Thymus (tissue), 11 donors: ENCODE data around the gene PRPS1. TPM values are rescaled to one million over a fixed set of nuclear protein-coding genes. Genes with fewer than 3 reads are reported as not detected.
"Not testable (repeated sequence)": the region's sequence is repeated elsewhere in the genome, so short reads cannot be mapped to it uniquely, and the experiment has no call there.

Source experiments
- DNase-seq, 9 donors: peaks; one replicate each; pipeline ENCODE4 v3.0.0-alpha.2; 2013; ENCODE audit warnings: low spot score in 9 of 9, low read depth in 6 of 9, missing footprints in 1 of 9
- H3K27ac ChIP-seq, 2 donors: one replicate each; pipeline ENCODE4 v1.5.1; 2013; ENCODE audit warnings: control low read depth in 1 of 2, low read depth in 1 of 2, low read length in 1 of 2, mild to moderate bottlenecking in 1 of 2, moderate library complexity in 1 of 2
- H3K27me3 ChIP-seq, 2 donors: one replicate each; pipeline ENCODE4 v1.5.1; 2013; ENCODE audit warnings: low read length in 1 of 2; ENCODE audit not compliant: control insufficient read depth in 2 of 2, insufficient read depth in 1 of 2
- H3K36me3 ChIP-seq, 2 donors: one replicate each; pipeline ENCODE4 v1.5.1; 2013; ENCODE audit warnings: low read length in 1 of 2, mild to moderate bottlenecking in 1 of 2, moderate library complexity in 1 of 2; ENCODE audit not compliant: control insufficient read depth in 2 of 2, insufficient read depth in 2 of 2
- H3K4me1 ChIP-seq, 2 donors: one replicate each; pipeline ENCODE4 v1.5.1; 2013; ENCODE audit warnings: low read length in 2 of 2; ENCODE audit not compliant: control insufficient read depth in 2 of 2, insufficient read depth in 2 of 2
- H3K4me3 ChIP-seq, 2 donors: one replicate each; pipeline ENCODE4 v1.5.1; 2013; ENCODE audit warnings: low read length in 2 of 2, control low read depth in 1 of 2, mild to moderate bottlenecking in 1 of 2
- H3K9me3 ChIP-seq, 2 donors: one replicate each; pipeline ENCODE4 v1.5.1; 2013; ENCODE audit warnings: low read length in 1 of 2, mild to moderate bottlenecking in 1 of 2; ENCODE audit not compliant: control insufficient read depth in 2 of 2, insufficient read depth in 1 of 2
- WGBS: extraction: QIAGEN DNeasy Blood & Tissue Kit; methylation state at CpG from one replicate; pipeline ENCODE4 v1.1.7; 2013; 5-methylcytosine and 5-hydroxymethylcytosine counted together
- polyA plus RNA-seq: library from polyadenylated mRNA; stranded (reverse); fragments of 200-250 nt; gene quantifications from one replicate; pipeline ENCODE4 v1.2.3, GENCODE V29; 2013
- total RNA-seq: library from RNA; stranded (reverse); fragments of 120-200 nt; gene quantifications from one replicate; pipeline ENCODE4 v1.2.4, GENCODE V29; 2013
- donor health status: healthy.

The PRPS1 gene
- total and polyA plus RNA-seq, 2 donors = 26.4 to 41.7 TPM

DNA sequence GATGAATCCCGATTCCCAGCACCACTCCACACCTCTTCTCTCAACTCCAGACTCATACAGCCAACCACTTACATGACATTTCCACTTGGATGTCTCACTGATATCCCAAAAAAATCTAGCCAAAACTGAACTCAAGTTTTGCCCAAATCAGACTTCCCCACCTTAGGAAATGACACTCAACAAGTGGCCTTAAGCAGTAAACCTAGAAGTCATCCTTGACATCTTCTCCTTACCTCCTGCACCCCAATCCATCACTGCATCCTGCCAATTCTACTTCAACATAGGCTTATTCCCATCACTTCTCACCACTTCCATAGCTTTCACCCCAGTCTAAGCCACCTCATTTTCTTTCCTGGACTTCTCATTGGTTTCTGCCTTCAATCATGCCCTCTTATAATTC lies 39.1 kb downstream of the PRPS1 start:
- Histone ChIP-seq H3K9me3 (no peaks in the 10 kb centered on the region), H3K4me1 (peaks cover 0 to 5% of the 10 kb centered on the region in 2 donors), H3K27ac (no peak overlapping the region), H3K27me3 (no peaks in the 10 kb centered on the region), H3K36me3 (no peaks in the 10 kb centered on the region), H3K4me3 (no peak overlapping the region)
- no peak for DNase-seq
- 100% methylated on average over 1 of the region's 1 CpG for WGBS

DNA sequence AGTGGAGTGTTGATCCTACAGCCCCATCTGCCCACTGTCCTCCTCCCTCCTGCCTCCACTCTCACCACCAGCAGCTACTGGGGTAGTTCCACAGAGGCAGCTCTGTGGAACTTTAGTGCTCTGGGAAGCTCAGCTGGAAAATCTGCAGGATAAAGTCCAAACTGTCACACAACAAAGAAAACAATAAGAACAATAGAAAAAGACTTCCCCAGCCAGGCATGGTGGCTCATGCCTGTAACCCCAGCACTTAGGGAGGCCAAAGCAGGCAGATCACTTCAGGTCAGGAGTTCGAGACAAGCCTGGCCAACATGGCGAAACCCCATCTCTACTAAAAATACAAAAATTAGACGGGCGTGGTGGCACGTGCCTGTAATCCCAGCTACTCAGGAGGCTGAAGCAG lies 40.4 kb downstream of the PRPS1 start:
- H3K4me1 ChIP-seq = peaks cover 2 to 16% of the 10 kb centered on the region in 2 donors
- WGBS = 94% methylated on average over 5 of the region's 5 CpGs

DNA sequence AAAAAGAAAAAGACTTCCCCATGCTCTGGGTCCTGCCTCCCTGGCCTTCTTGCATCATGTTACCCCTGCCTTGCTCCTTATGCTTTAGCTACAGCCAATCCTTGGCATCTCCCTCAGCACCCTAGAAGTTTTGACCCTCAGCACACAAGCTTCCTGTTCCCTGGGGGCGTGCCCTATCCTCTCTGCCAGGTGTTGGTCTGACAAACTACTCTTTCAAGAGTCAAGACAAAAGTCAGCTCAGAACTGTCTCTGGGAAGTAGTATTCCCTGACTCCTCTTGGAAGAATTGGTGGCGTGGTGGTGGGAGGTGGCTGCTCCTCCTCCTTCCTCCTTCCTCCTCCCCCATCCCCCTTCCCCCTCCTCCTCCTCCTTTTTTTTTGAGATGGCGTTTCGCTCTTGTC lies 41.0 kb downstream of the PRPS1 start:
- no peaks in the 10 kb centered on the region for H3K36me3 ChIP-seq
- H3K9me3 ChIP-seq = no peaks in the 10 kb centered on the region
- H3K4me3 ChIP-seq = no peak overlapping the region
- H3K27me3 ChIP-seq = no peaks in the 10 kb centered on the region
- WGBS = 58% methylated on average over 4 of the region's 4 CpGs
- H3K4me1 ChIP-seq = peaks cover 2 to 22% of the 10 kb centered on the region in 2 donors
- no peak overlapping the region for H3K27ac ChIP-seq
- DNase-seq = peak in 2 of 9 donors; percentile 21 to 59

More for the DNA sequence above, 40.4 kb downstream of the PRPS1 start:
- not testable (repeated sequence) for DNase-seq, H3K9me3 ChIP-seq, H3K27me3 ChIP-seq, H3K4me3 ChIP-seq, H3K27ac ChIP-seq, H3K36me3 ChIP-seq

DNA sequence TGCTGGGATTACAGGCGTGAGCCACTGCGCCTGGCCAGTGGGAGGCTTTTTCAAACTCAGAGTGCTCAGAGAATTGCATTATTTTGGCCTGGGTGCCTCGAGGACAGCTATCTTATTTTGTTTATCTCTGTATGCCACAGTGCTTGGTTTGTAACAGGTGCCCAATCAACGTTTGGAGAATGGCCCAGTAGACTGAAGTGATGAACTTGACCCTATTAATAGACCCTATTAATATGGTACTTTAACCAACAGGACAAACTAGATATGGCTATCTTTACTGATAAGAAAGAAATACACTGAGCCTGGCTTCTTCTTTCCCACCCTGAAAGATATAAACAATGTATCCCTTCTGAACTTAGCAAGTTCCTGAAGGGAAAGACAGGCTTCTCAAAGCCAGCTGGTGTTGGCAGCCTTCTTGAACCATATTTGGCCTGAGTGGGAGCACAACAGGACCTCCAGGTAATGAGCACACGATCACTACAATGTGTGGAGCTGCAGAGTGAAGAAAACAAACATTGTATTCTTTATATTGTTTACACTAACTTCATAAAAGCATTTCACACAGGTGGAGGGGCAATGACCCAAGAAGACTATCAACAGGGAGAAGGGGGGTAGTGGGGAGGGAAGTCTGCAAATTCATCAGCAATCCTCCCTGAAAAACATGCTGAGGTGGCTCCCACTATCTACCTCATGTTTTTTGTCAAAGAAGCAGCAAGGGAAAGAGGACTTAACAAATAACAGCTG lies 41.7 kb downstream of the PRPS1 start:
- WGBS = 88% methylated on average over 5 of the region's 5 CpGs
- no peak overlapping the region for H3K27ac ChIP-seq

DNA sequence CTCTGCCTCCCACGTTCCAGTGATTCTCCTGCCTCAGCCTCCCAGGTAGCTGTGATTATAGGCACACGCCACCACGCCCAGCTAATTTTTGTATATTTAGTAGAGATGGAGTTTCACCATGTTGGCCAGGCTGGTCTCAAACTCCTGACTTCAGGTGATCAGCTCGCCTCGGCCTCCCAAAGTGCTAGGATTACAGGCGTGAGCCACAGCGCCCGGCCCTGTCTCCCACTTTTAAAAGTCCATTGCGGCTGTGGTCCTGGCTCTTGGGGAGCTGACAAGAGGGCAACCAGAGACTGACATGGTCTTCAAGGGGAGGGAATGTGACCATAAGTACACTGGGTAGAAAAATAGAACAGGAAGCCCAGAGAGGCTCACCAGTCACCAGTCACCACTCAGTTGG lies 42.9 kb downstream of the PRPS1 start:
- not testable (repeated sequence) for H3K27me3 ChIP-seq, H3K4me3 ChIP-seq, H3K27ac ChIP-seq, DNase-seq, H3K9me3 ChIP-seq, H3K36me3 ChIP-seq
- H3K4me1 ChIP-seq = peaks cover 11 to 41% of the 10 kb centered on the region in 2 donors
- 99% methylated on average over 9 of the region's 9 CpGs for WGBS

More for the DNA sequence above, 41.7 kb downstream of the PRPS1 start:
- Histone ChIP-seq H3K36me3 (no peaks in the 10 kb centered on the region), H3K4me1 (peaks cover 3 to 30% of the 10 kb centered on the region in 2 donors), H3K9me3 (no peaks in the 10 kb centered on the region), H3K4me3 (no peak overlapping the region), H3K27me3 (no peaks in the 10 kb centered on the region)
- DNase-seq = no peak

DNA sequence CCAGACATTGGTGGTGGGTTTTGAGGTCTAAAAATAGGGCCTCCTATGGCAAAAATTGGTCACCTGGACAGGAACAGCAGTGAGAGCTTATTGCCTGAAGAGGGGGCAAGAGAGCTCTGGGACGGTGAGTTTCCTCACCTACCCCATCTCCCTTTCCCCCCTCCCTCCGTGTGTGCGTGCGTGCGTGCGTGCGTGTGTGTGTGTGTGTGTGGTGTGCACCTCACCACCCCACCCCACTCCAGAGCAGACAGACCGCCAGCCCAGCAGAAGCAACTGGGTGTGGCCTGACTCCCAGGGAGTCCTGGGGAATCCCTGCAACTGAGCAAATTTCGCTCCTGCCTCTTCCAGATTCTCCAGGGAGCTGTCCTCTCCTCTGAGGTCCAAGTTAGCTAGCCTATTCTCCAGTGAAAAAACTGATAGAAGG lies 44.7 kb downstream of the PRPS1 start:
- H3K4me1 ChIP-seq = peaks cover 16 to 56% of the 10 kb centered on the region in 2 donors
- H3K27ac ChIP-seq = peak overlapping the region; percentile 98
- WGBS = 10% methylated on average over 9 of the region's 9 CpGs
- DNase-seq = peak in 8 of 9 donors; percentile 60 to 89 (median 72)
- H3K36me3 ChIP-seq = no peaks in the 10 kb centered on the region
- peaks cover 0 to 2% of the 10 kb centered on the region in 2 donors for H3K27me3 ChIP-seq
- H3K9me3 ChIP-seq = no peaks in the 10 kb centered on the region
- H3K4me3 ChIP-seq = peak overlapping the region in 1 of 2 donors; percentile 53

DNA sequence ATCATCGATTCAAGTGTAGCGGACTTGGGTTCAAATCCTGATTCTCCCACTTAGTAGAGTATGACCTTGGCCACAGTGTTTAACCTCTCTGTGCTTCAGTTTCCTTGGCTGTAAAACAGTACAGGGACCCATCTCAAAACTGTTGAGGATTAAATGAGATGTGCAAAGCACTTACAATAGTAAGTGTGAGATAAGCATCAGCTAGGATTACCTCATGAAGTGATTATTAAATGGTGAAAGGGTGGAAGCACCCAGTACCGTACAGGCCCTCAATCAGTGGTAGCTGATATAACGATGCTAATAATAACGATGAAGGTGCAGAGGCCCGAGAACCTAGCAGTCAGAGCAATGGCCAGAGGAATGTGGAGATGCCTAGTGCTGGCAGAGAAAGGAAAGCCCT lies 45.1 kb downstream of the PRPS1 start:
- WGBS = 53% methylated on average over 6 of the region's 6 CpGs
- Histone ChIP-seq H3K4me1 (peaks cover 20 to 61% of the 10 kb centered on the region in 2 donors), H3K9me3 (no peaks in the 10 kb centered on the region), H3K36me3 (no peaks in the 10 kb centered on the region), H3K4me3 (peak overlapping the region in 1 of 2 donors; percentile 53), H3K27ac (peak overlapping the region; percentile 98), H3K27me3 (peaks cover 0 to 2% of the 10 kb centered on the region in 2 donors)
- DNase-seq = no peak

DNA sequence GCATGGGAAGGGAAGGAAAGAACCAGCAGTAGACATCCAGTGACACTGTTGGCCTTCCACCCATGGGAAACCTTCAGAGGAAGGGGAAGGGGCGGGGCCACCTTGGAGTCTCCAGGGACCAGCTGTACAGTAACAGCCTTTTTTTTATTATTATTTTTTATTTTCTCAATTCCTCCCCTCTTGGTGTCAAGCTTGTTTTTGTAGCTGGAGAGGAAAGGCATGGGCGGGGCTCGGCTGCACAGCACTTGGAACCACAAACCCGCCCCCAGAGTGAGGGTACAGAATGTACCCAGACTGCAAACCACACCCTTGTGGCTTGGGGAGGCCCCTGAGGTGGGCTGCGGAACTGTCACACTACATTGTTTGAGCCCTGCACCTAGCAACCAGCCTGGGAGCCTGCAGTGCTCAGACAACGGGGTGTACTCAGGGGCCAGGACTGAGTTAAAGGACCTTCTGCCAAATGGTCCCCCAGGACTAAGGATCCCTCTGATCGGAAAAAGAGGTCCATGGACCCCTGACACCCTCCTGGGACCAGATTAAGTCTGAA lies 45.7 kb downstream of the PRPS1 start:
- 1% methylated on average over 7 of the region's 7 CpGs for WGBS
- Histone ChIP-seq H3K4me3 (peak overlapping the region in 1 of 2 donors; percentile 53), H3K27me3 (peaks cover 0 to 2% of the 10 kb centered on the region in 2 donors), H3K27ac (peak overlapping the region; percentile 98 to 99), H3K4me1 (peaks cover 23 to 66% of the 10 kb centered on the region in 2 donors), H3K9me3 (no peaks in the 10 kb centered on the region), H3K36me3 (no peaks in the 10 kb centered on the region)
- peak in 8 of 9 donors; percentile 50 to 93 (median 80) for DNase-seq
